Endothelial cell of umbilical vein (primary cell): ENCODE data around the gene MGST3. TPM values are rescaled to one million over a fixed set of nuclear protein-coding genes. Genes with fewer than 3 reads are reported as not detected.

Source experiments
- BruUV-seq: library from RNA; stranded (reverse); fragments of 400-500 nt; replicated peaks from 2 replicates; lab custom pipeline; 2021; lab: Mats Ljungman, UMichigan
- CTCF ChIA-PET: fragments of 300-600, 350-600 bp; sonication (Branson Sonifier 250); formaldehyde crosslinking; loops from one replicate; lab custom pipeline; 2021; ENCODE audit warnings: antibody characterized with exemption, inconsistent platforms; lab: Charles Lee
- POLR2A ChIA-PET: fragments of 300-600, 350-600 bp; sonication (Branson Sonifier 250); formaldehyde crosslinking; loops from one replicate; lab custom pipeline; 2021; ENCODE audit warnings: antibody characterized with exemption, inconsistent platforms; lab: Charles Lee
- DNase-seq: peaks from one replicate; pipeline ENCODE4 v3.0.0-alpha.2; 2011; ENCODE audit warnings: low read depth, low spot score
- FAIRE-seq: peaks from 2 replicates; lab custom pipeline; 2011; peaks lifted over from hg19 to GRCh38; lab: Jason Lieb, UNC
- H2AFZ ChIP-seq: 2 replicates; pipeline ENCODE4 v1.6.0; 2012; ENCODE audit warnings: low read depth, low read length, control low read depth, inconsistent platforms
- H3K27ac ChIP-seq: 2 replicates; pipeline ENCODE4 v1.5.1; 2011; ENCODE audit warnings: low read depth, mild to moderate bottlenecking, control low read depth, low read length, moderate library complexity; ENCODE audit not compliant: insufficient read depth
- H3K27me3 ChIP-seq, 2 experiments: 2 replicates each; pipeline versions ENCODE4 v1.6.0 to v1.6.1; 2011; ENCODE audit warnings: low read length in 2 of 2, mixed read lengths in 1 of 2; ENCODE audit not compliant: control insufficient read depth in 2 of 2, insufficient read depth in 2 of 2
- H3K36me3 ChIP-seq, 2 experiments: 2 replicates in 1 of 2; 3 replicates in 1 of 2; pipeline ENCODE4 v1.5.1; 2011; ENCODE audit warnings: low read length in 2 of 2, mild to moderate bottlenecking in 1 of 2, moderate library complexity in 1 of 2; ENCODE audit not compliant: control insufficient read depth in 2 of 2, insufficient read depth in 2 of 2; ENCODE audit errors: extremely low read depth in 1 of 2
- H3K4me1 ChIP-seq: 3 replicates; pipeline ENCODE4 v1.5.1; 2011; ENCODE audit warnings: mild to moderate bottlenecking, low read length; ENCODE audit not compliant: control insufficient read depth, insufficient read depth; ENCODE audit errors: extremely low read depth
- H3K4me2 ChIP-seq: 2 replicates; pipeline ENCODE4 v1.6.1; 2011; ENCODE audit warnings: low read length, control low read depth, mixed read lengths; ENCODE audit not compliant: insufficient read depth
- H3K4me3 ChIP-seq, 3 experiments: fragments of 200-600 bp in 1 of 3; sonication (generic), shearing (Covaris generic) in 1 of 3; replicated peaks in 1 of 3; 2 replicates each; pipeline ENCODE4 v1.5.1; 2011 to 2016; ENCODE audit warnings: control low read depth in 3 of 3, low read length in 3 of 3, mild to moderate bottlenecking in 2 of 3, inconsistent platforms in 1 of 3, low read depth in 1 of 3, moderate library complexity in 1 of 3; ENCODE audit not compliant: insufficient read depth in 1 of 3
- H3K79me2 ChIP-seq: 2 replicates; pipeline ENCODE4 v1.6.0; 2012; ENCODE audit warnings: low read length, inconsistent platforms; ENCODE audit not compliant: control insufficient read depth, insufficient read depth
- H3K9ac ChIP-seq: replicated peaks from 2 replicates; pipeline ENCODE3; 2011; ENCODE audit warnings: low read length, control low read depth; ENCODE audit not compliant: insufficient read depth; ENCODE audit errors: extremely low read depth
- H3K9me1 ChIP-seq: replicated peaks from 3 replicates; pipeline ENCODE4 v1.6.0; 2011; ENCODE audit warnings: mild to moderate bottlenecking, low read length; ENCODE audit not compliant: control insufficient read depth, insufficient read depth; ENCODE audit errors: extremely low read depth
- H3K9me3 ChIP-seq: replicated peaks from 2 replicates; pipeline ENCODE4 v1.5.1; 2012; ENCODE audit warnings: low read length, inconsistent platforms; ENCODE audit not compliant: control insufficient read depth, insufficient read depth
- H4K20me1 ChIP-seq: replicated peaks from 2 replicates; pipeline ENCODE3; 2011; ENCODE audit warnings: mild to moderate bottlenecking, low read length; ENCODE audit not compliant: control insufficient read depth, insufficient read depth; ENCODE audit errors: extremely low read depth
- EZH2 ChIP-seq: IDR thresholded peaks from 2 replicates; pipeline ENCODE4 v1.6.1; 2012; ENCODE audit warnings: borderline replicate concordance, low read depth, mild to moderate bottlenecking, moderate library complexity, low read length, inconsistent platforms; ENCODE audit not compliant: severe bottlenecking
- FOS ChIP-seq: IDR thresholded peaks from 2 replicates; pipeline ENCODE4 v1.6.1; 2011; ENCODE audit warnings: mild to moderate bottlenecking, low read length, moderate library complexity, borderline replicate concordance; ENCODE audit not compliant: insufficient read depth
- GATA2 ChIP-seq: IDR thresholded peaks from 2 replicates; pipeline ENCODE4 v1.7.0; 2011; ENCODE audit warnings: low read depth, mild to moderate bottlenecking, moderate library complexity, mixed read lengths, low read length; ENCODE audit not compliant: insufficient read length, insufficient read depth
- JUN ChIP-seq: IDR thresholded peaks from 2 replicates; pipeline ENCODE4 v1.6.1; 2011; ENCODE audit warnings: borderline replicate concordance, low read depth; ENCODE audit not compliant: insufficient read length, insufficient read depth
- MYC ChIP-seq: IDR thresholded peaks from one replicate; pipeline ENCODE4 v1.6.1; 2011; ENCODE audit warnings: mild to moderate bottlenecking, low read depth, low read length
- POLR2A ChIP-seq: IDR thresholded peaks from 2 replicates; pipeline ENCODE4 v1.6.1; 2012; ENCODE audit warnings: low read depth, mild to moderate bottlenecking, control low read depth, low read length
- POLR2AphosphoS5 ChIP-seq: IDR thresholded peaks from 2 replicates; pipeline ENCODE4 v1.6.1; 2012; ENCODE audit warnings: low read depth, mild to moderate bottlenecking, control low read depth, low read length, moderate library complexity; ENCODE audit not compliant: insufficient read depth
- dilution Hi-C: fragments of 300-500 bp; cut with MboI; formaldehyde crosslinking; loops from one replicate; pipeline ENCODE4 v1.15.0; 2019; ENCODE audit warnings: low sequenced_read_pairs; ENCODE audit not compliant: extremely low pct_ligation_motif_present
- intact Hi-C: fragments of 100-400 bp; cut with micrococcal nuclease; formaldehyde crosslinking; loops from one replicate; pipeline ENCODE4 v1.10.0; 2022
- polyA plus RNA-seq, 4 experiments: library from polyadenylated mRNA; depleted of rRNA in 3 of 4; stranded (reverse) in 3 of 4; unstranded in 1 of 4; fragments of >200 nt; gene quantifications; 2 replicates each; pipeline versions ENCODE4 v1.2.1 to v1.2.3, GENCODE V29; 2011 to 2012; ENCODE audit warnings: missing spikeins in 1 of 4
- total RNA-seq: library from RNA; stranded (reverse); gene quantifications from 2 replicates; pipeline ENCODE4 v1.2.3, GENCODE V29; 2021
- TF ChIP-seq, protein P1 (sequence below), 2 donors: IDR thresholded peaks; 1 replicate in 1 of 2; 2 replicates in 1 of 2; pipeline ENCODE4 v1.5.1; 2011; ENCODE audit warnings: low read length in 2 of 2, mild to moderate bottlenecking in 2 of 2, moderate library complexity in 2 of 2, control low read depth in 1 of 2, inconsistent platforms in 1 of 2, low read depth in 1 of 2; ENCODE audit not compliant: insufficient read depth in 1 of 2; ENCODE audit errors: extremely low read depth in 1 of 2
- TF ChIP-seq, protein P2 (sequence below): IDR thresholded peaks from 2 replicates; pipeline ENCODE4 v1.6.1; 2011; ENCODE audit not compliant: insufficient read depth, insufficient read length

MGST3 gene
- total and polyA plus RNA-seq, 2 donors (not counting 3 experiments of a cell fraction or from before 2014, with no cell fraction given), result 164 to 288 TPM

DNA sequence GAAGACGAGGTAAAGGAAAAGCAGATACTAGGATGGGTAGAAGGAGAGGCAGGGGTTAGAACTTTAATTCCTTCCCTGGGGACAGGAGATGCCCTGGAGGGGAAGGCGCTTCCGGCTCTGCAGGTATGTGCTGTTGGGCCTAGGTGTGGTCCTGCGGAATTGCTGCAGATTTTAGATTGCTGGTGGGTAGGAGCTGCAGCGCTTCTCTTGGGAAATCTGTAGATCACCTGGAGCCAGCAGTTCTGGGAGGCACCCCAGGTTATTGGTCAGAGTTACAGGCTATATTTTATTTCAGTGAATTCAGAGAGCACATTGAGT is 1.1 kb downstream of the MGST3 start:
- H3K9ac ChIP-seq, result peak overlapping the region; percentile 76
- H3K79me2 ChIP-seq, result peaks cover 27% of the 10 kb centered on the region
- peak overlapping the region; percentile 87 for H3K4me2 ChIP-seq
- no peaks in the 10 kb centered on the region for H4K20me1 ChIP-seq
- DNase-seq (no peak), FAIRE-seq (peak; percentile 38)
- peak overlapping the region; percentile 88 to 94 (median 89) for H3K4me3 ChIP-seq
- no peaks in the 10 kb centered on the region for H3K9me1 ChIP-seq
- ChIA-PET CTCF (interaction anchor here (0.6 to 3.3 kb wide), 5 partner anchors 13 to 282 kb away, joined by 3 to 20 read pairs (median 3); partner anchors contain the start of gene ALDH9A1), POLR2A (interaction anchor here (0.6 kb wide), 1 partner anchor 46 kb away, joined by 3 read pairs; no protein-coding TSS in a partner anchor)
- H2AFZ ChIP-seq, result peak overlapping the region; percentile 38
- no peaks in the 10 kb centered on the region for H3K36me3 ChIP-seq
- peaks cover 4 to 9% of the 10 kb centered on the region in 2 experiments for H3K27me3 ChIP-seq
- BruUV-seq, result no TSS peak
- no peak for TF ChIP-seq EZH2
- TF ChIP-seq POLR2AphosphoS5, result no peak
- no peak for TF ChIP-seq JUN
- TF ChIP-seq GATA2, result no peak
- TF ChIP-seq, protein P1, sequence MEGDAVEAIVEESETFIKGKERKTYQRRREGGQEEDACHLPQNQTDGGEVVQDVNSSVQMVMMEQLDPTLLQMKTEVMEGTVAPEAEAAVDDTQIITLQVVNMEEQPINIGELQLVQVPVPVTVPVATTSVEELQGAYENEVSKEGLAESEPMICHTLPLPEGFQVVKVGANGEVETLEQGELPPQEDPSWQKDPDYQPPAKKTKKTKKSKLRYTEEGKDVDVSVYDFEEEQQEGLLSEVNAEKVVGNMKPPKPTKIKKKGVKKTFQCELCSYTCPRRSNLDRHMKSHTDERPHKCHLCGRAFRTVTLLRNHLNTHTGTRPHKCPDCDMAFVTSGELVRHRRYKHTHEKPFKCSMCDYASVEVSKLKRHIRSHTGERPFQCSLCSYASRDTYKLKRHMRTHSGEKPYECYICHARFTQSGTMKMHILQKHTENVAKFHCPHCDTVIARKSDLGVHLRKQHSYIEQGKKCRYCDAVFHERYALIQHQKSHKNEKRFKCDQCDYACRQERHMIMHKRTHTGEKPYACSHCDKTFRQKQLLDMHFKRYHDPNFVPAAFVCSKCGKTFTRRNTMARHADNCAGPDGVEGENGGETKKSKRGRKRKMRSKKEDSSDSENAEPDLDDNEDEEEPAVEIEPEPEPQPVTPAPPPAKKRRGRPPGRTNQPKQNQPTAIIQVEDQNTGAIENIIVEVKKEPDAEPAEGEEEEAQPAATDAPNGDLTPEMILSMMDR (IDR thresholded peaks at IDR 0.05; ENCODE audit: extremely low read depth in 1 of 2, insufficient read depth in 1 of 2, low read depth in 1 of 2, low read length in 2 of 2), result no peak
- TF ChIP-seq POLR2A, result no peak
- TF ChIP-seq, protein P2, sequence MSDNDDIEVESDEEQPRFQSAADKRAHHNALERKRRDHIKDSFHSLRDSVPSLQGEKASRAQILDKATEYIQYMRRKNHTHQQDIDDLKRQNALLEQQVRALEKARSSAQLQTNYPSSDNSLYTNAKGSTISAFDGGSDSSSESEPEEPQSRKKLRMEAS, result no peak
- TF ChIP-seq MYC, result no peak
- TF ChIP-seq FOS, result no peak
- H3K4me1 ChIP-seq, result peaks cover 19% of the 10 kb centered on the region
- dilution Hi-C loops, result no loop called here
- H3K9me3 ChIP-seq, result no peaks in the 10 kb centered on the region
- intact Hi-C loops, result no loop called here
- peak overlapping the region; percentile 73 for H3K27ac ChIP-seq
